ENCODE data around the gene HOXA11. TPM values are rescaled to one million over a fixed set of nuclear protein-coding genes. Genes with fewer than 3 reads are reported as not detected.

HOXA11 gene
- total RNA-seq, 1 donor from 2014 or later = not detected

DNA sequence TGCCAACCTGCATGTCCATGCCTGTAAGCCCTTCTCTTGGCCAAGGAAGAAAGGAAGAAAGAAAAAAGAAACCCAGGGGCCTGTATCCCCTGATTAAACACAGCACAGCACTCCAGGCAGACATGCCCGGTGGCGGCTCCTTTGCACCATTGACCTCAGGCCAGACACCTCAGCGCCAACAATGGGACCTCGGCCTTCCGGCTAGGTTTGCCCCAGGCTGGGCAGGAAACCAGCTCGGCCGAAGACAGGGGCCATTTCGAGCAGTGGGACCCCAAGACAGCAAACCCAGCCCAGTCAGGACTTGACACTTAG, 13.8 kb downstream of the HOXA11 start:
- Histone ChIP-seq H3K27me3 (ENCODE audit: control insufficient read depth, insufficient read depth, low read length) (peaks cover 82% of the 10 kb centered on the region), H3K36me3 (ENCODE audit: control insufficient read depth, insufficient read depth, low read length) (no peaks in the 10 kb centered on the region), H3K4me3 (ENCODE audit: low read depth, low read length) (no peak overlapping the region)
- TF ChIP-seq, protein P1, sequence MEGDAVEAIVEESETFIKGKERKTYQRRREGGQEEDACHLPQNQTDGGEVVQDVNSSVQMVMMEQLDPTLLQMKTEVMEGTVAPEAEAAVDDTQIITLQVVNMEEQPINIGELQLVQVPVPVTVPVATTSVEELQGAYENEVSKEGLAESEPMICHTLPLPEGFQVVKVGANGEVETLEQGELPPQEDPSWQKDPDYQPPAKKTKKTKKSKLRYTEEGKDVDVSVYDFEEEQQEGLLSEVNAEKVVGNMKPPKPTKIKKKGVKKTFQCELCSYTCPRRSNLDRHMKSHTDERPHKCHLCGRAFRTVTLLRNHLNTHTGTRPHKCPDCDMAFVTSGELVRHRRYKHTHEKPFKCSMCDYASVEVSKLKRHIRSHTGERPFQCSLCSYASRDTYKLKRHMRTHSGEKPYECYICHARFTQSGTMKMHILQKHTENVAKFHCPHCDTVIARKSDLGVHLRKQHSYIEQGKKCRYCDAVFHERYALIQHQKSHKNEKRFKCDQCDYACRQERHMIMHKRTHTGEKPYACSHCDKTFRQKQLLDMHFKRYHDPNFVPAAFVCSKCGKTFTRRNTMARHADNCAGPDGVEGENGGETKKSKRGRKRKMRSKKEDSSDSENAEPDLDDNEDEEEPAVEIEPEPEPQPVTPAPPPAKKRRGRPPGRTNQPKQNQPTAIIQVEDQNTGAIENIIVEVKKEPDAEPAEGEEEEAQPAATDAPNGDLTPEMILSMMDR (IDR thresholded peaks at IDR 0.05; ENCODE audit: insufficient read depth, low read length, severe bottlenecking) = no peak
- FAIRE-seq = no peak
- DNase-seq (ENCODE audit: low read depth) = no peak

DNA sequence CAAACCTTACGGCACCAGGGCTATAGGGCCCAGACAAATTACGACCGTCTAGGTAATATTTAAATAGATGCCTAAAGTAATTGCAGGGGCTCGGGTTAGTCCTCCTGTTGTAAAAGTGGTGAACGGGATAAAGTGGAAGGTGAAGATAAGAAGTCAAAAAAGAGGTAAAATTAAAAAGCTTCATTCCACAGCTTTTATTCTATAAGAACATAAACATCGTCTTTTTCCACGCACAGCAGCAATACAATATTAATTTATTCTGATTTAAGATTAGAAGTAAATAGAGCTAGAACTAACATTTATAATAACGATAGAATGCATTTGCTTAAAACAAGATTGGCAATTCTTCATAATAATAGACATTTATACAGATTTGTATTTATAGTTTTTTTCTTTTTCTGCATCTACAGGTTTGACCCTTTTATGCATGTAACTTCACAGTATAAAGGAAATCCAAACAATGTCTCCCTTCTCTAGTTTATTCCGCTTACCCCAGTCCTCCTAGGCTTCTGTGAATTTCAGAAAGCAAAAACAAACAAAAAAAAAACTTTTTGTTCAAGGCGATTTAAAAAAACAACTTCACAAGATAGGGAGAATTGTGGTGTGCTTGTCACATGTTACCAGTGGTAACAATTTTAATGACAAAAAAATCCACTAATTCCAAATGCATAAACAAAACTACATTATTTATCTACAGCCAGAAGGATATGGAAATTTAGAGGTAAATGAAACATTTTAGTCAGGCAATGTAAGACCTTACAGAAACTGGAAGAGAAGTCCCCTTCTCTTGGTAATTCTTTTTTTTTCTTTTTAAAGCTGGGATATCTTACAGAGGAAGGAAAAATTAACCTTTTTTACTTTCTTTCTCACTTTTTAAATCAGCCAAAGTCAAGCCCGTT, 14.4 kb downstream of the HOXA11 start:
- no peak overlapping the region for H3K4me3 ChIP-seq (ENCODE audit: low read depth, low read length)
- peaks cover 83% of the 10 kb centered on the region for H3K27me3 ChIP-seq (ENCODE audit: control insufficient read depth, insufficient read depth, low read length)
- DNase-seq (ENCODE audit: low read depth) (no peak), FAIRE-seq (no peak)
- no peaks in the 10 kb centered on the region for H3K36me3 ChIP-seq (ENCODE audit: control insufficient read depth, insufficient read depth, low read length)
- TF ChIP-seq, protein P1 (IDR thresholded peaks at IDR 0.05; ENCODE audit: insufficient read depth, low read length, severe bottlenecking) = no peak

DNA sequence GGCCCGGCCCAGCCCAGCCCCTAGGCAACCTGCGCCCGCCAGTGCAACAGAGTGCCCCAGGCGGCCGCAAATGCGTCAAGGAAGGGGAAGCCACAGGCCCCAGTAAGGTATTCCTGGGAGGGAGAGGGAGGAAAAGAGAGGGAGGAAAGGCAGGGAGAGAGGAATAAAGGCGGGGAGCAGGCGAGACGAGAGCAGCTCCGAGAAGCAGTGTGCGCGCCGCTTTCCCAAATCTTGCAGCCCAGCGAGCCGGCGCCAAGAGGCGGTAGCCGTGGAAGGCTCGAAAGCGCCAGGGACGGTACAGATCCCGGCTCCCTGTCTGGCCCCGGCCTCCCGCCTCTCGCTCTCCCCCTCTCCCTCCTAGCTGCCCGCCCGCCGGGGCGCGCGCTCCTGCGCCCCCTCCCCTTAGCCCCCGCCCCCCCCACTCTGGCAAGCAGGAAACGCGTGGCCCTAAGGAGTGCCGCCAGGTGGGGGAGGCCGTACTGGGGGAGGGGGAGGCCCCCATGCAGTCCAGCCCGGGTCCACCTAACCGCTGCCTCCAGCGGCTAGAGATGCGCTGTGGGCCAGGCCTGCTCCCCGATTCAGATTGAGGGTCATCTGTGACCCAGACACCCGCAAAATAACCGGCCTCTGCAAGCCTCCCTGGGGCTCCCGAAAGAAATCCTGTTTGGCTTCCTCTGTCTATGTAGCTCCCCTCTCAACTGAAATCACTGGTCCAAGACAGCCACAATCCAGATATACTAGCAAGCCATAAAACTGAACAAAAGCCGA, 15.2 kb downstream of the HOXA11 start:
- peaks cover 83% of the 10 kb centered on the region for H3K27me3 ChIP-seq (ENCODE audit: control insufficient read depth, insufficient read depth, low read length)
- TF ChIP-seq, protein P1 (IDR thresholded peaks at IDR 0.05; ENCODE audit: insufficient read depth, low read length, severe bottlenecking) = no peak
- FAIRE-seq (no peak), DNase-seq (ENCODE audit: low read depth) (no peak)
- no peaks in the 10 kb centered on the region for H3K36me3 ChIP-seq (ENCODE audit: control insufficient read depth, insufficient read depth, low read length)
- no peak overlapping the region for H3K4me3 ChIP-seq (ENCODE audit: low read depth, low read length)

DNA sequence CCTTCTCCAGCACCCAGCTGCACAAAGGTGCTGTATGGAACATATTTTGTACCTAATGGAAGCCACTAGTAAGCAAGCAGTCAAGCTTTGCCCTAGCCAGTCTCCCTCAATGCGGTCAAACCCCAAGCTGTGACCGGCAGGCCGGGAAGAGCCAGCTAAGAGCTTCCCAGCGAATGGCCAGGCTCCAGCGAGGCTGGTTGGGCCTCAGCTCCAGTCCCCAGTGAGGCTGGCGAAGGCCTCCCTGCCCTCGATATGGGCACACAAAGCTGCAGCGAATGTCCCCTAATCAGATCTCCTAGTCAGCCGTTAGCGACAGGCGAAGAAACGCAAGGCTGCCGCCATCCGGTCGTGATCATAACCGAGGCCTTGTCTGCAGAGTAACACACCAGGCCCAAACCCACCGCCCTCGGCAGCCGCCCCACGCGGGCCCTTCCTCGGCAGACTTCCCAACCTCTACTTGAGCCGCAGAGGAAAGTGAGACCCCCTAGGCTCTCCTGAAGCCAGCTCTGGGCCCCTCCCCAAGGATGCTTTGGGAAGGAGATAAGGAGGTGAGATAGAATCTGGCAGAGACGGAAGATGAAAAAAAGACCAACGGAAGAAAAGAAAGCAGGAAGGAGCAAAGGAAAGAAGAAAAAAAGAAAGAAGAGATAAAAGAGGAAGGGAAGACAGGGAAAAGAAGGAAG, 16.6 kb downstream of the HOXA11 start:
- DNase-seq (ENCODE audit: low read depth) (no peak), FAIRE-seq (no peak)
- TF ChIP-seq, protein P1 (IDR thresholded peaks at IDR 0.05; ENCODE audit: insufficient read depth, low read length, severe bottlenecking) = no peak
- Histone ChIP-seq H3K36me3 (ENCODE audit: control insufficient read depth, insufficient read depth, low read length) (no peaks in the 10 kb centered on the region), H3K4me3 (ENCODE audit: low read depth, low read length) (no peak overlapping the region), H3K27me3 (ENCODE audit: control insufficient read depth, insufficient read depth, low read length) (peaks cover 87% of the 10 kb centered on the region)

DNA sequence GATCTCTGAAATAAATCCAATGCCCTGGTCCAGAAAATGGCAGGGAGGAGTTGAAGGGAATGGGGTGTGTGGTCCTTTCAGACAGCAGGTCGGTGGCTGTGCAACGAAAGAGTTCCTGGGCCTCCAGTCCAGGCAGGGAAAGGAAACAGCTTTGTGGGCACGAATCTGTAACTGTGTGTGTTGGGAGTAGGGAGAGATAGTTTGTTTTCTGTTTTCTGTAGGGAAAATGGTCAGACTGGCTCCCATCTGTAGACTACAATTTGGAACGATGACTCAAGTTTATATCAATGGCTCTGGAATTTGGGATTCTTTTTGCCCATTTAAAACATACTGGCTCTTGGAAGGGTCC, 17.1 kb downstream of the HOXA11 start:
- H3K27me3 ChIP-seq (ENCODE audit: control insufficient read depth, insufficient read depth, low read length) = peaks cover 86% of the 10 kb centered on the region
- H3K4me3 ChIP-seq (ENCODE audit: low read depth, low read length) = no peak overlapping the region
- no peaks in the 10 kb centered on the region for H3K36me3 ChIP-seq (ENCODE audit: control insufficient read depth, insufficient read depth, low read length)
- TF ChIP-seq, protein P1 (IDR thresholded peaks at IDR 0.05; ENCODE audit: insufficient read depth, low read length, severe bottlenecking) = no peak
- FAIRE-seq (no peak), DNase-seq (ENCODE audit: low read depth) (no peak)

All from bronchial epithelial cell (primary cell).